B cell (primary cell): ENCODE measurements around the gene AGO3. TPM values are rescaled to one million over a fixed set of nuclear protein-coding genes. Genes with fewer than 3 reads are reported as not detected.

Source experiments
- ATAC-seq: fragments of 200-7000 bp; cut with Tn5 transposase; one replicate; pipeline ENCODE4 v1.10.0; 2021; ENCODE audit warnings: low read depth, mild to moderate bottlenecking, moderate number of reproducible peaks, moderate library complexity
- CTCF ChIA-PET: fragments of 350-600 bp; sonication (Branson Sonifier 250); formaldehyde crosslinking; loops from one replicate; lab custom pipeline; 2021; ENCODE audit warnings: antibody characterized with exemption, inconsistent platforms; lab: Charles Lee
- POLR2A ChIA-PET: fragments of 350-600 bp; sonication (Branson Sonifier 250); formaldehyde crosslinking; loops from one replicate; lab custom pipeline; 2021; ENCODE audit warnings: antibody characterized with exemption; lab: Charles Lee
- DNase-seq: peaks from one replicate; pipeline ENCODE4 v3.0.0; 2013
- H2AFZ ChIP-seq: 2 replicates; pipeline ENCODE4 v1.6.1; 2012; ENCODE audit warnings: mild to moderate bottlenecking, low read depth, low read length; ENCODE audit not compliant: insufficient read depth, poor library complexity, severe bottlenecking
- H3K27ac ChIP-seq, 2 donors: 1 replicate in 1 of 2; 2 replicates in 1 of 2; pipeline ENCODE4 v1.5.1; 2012 to 2013; ENCODE audit warnings: low read length in 2 of 2, mild to moderate bottlenecking in 2 of 2, moderate library complexity in 1 of 2
- H3K27me3 ChIP-seq, 4 experiments: fragments of 200-600 bp in 1 of 4; sonication (generic) in 1 of 4; replicated peaks in 1 of 4; 1 replicate in 2 of 4; 2 replicates in 2 of 4; pipeline versions ENCODE4 v1.6.1 to v1.7.0; 2013 to 2016; ENCODE audit warnings: low read length in 3 of 4, mild to moderate bottlenecking in 2 of 4, mixed read lengths in 1 of 4, moderate library complexity in 1 of 4; ENCODE audit not compliant: insufficient read depth in 4 of 4, control insufficient read depth in 3 of 4; ENCODE audit errors: control extremely low read depth in 1 of 4
- H3K36me3 ChIP-seq, 2 experiments: replicated peaks in 1 of 2; 1 replicate in 1 of 2; 2 replicates in 1 of 2; pipeline versions ENCODE4 v1.6.1 to v1.7.1; 2013; ENCODE audit warnings: low read length in 1 of 2; ENCODE audit not compliant: insufficient read depth in 2 of 2, control insufficient read depth in 1 of 2; ENCODE audit errors: control extremely low read depth in 1 of 2, extremely low read depth in 1 of 2
- H3K4me1 ChIP-seq, 2 donors: fragments of 200-600 bp in 1 of 2; sonication (generic) in 1 of 2; 1 replicate in 1 of 2; 2 replicates in 1 of 2; pipeline versions ENCODE4 v1.5.1 to v1.6.1; 2013 to 2017; ENCODE audit warnings: low read length in 2 of 2; ENCODE audit not compliant: control insufficient read depth in 2 of 2, insufficient read depth in 2 of 2
- H3K4me2 ChIP-seq: replicated peaks from 2 replicates; pipeline ENCODE3; 2012; ENCODE audit warnings: mild to moderate bottlenecking, low read depth, low read length; ENCODE audit not compliant: poor library complexity, severe bottlenecking
- H3K4me3 ChIP-seq, 5 experiments: fragments of 200-600 bp in 1 of 5; sonication (generic) in 1 of 5; 1 replicate in 3 of 5; 2 replicates in 2 of 5; pipeline versions ENCODE4 v1.5.1 to v1.7.0; 2011 to 2016; ENCODE audit warnings: low read length in 4 of 5, mild to moderate bottlenecking in 4 of 5, low read depth in 2 of 5, control low read depth in 1 of 5, moderate library complexity in 1 of 5; ENCODE audit not compliant: insufficient read depth in 1 of 5; ENCODE audit errors: control extremely low read depth in 1 of 5, extremely low read depth in 1 of 5
- H3K79me2 ChIP-seq: fragments of 200-600 bp; sonication (generic); one replicate; pipeline ENCODE4 v1.6.0; 2016; ENCODE audit warnings: low read length; ENCODE audit not compliant: control insufficient read depth, insufficient read depth
- H3K9ac ChIP-seq: fragments of 200-600 bp; sonication (generic); 2 replicates; pipeline ENCODE4 v1.6.1; 2017; ENCODE audit warnings: mild to moderate bottlenecking, low read length, moderate library complexity
- H3K9me3 ChIP-seq, 3 donors: one replicate each; pipeline versions ENCODE4 v1.6.1 to v1.7.1; 2013; ENCODE audit warnings: low read length in 2 of 3; ENCODE audit not compliant: control insufficient read depth in 2 of 3, insufficient read depth in 1 of 3; ENCODE audit errors: control extremely low read depth in 1 of 3
- H4K20me1 ChIP-seq: 2 replicates; pipeline ENCODE4 v1.6.0; 2012; ENCODE audit warnings: mild to moderate bottlenecking, low read length; ENCODE audit not compliant: insufficient read depth, control insufficient read depth, poor library complexity, severe bottlenecking
- H3K27ac Mint-ChIP-seq: one replicate; pipeline ENCODE4 v1.8.0; 2021; ENCODE audit warnings: mixed read lengths
- H3K27me3 Mint-ChIP-seq: one replicate; pipeline ENCODE4 v1.8.0; 2021; ENCODE audit warnings: mixed read lengths
- H3K4me1 Mint-ChIP-seq: one replicate; pipeline ENCODE4 v1.8.0; 2021; ENCODE audit warnings: mixed read lengths
- H3K4me3 Mint-ChIP-seq: one replicate; pipeline ENCODE4 v1.8.0; 2021; ENCODE audit warnings: mixed read lengths
- H3K9me3 Mint-ChIP-seq: one replicate; pipeline ENCODE4 v1.8.0; 2022; ENCODE audit warnings: mixed read lengths; ENCODE audit not compliant: insufficient read depth
- EZH2 ChIP-seq: IDR thresholded peaks from 2 replicates; pipeline ENCODE4 v1.6.1; 2012; ENCODE audit warnings: borderline replicate concordance, low read depth, mild to moderate bottlenecking, moderate library complexity, low read length; ENCODE audit not compliant: insufficient read depth, poor library complexity, severe bottlenecking
- WGBS: methylation state at CpG from one replicate; pipeline ENCODE4 v1.1.5; 2013; ENCODE audit warnings: missing lambda C conversion rate; ENCODE audit not compliant: insufficient coverage; 5-methylcytosine and 5-hydroxymethylcytosine counted together
- intact Hi-C: fragments of 100-400 bp; cut with micrococcal nuclease; formaldehyde crosslinking; loops from one replicate; pipeline ENCODE4 v1.10.0; 2022
- polyA plus RNA-seq: library from polyadenylated mRNA; depleted of rRNA; stranded (reverse); fragments of >200 nt; gene quantifications from 2 replicates; pipeline ENCODE4 v1.2.3, GENCODE V29; 2012
- total RNA-seq, 2 donors: library from RNA; stranded (reverse); fragments of 120-200 nt in 1 of 2; gene quantifications; 1 replicate in 1 of 2; 2 replicates in 1 of 2; pipeline versions ENCODE4 v1.2.3 to v1.2.4, GENCODE V29; 2013 to 2022
- TF ChIP-seq, protein P1 (sequence below): fragments of 200-600 bp; IDR thresholded peaks from one replicate; pipeline ENCODE4 v1.8.0; 2022; ENCODE audit warnings: antibody characterized with exemption, mild to moderate bottlenecking

AGO3 gene
- total and polyA plus RNA-seq, 2 donors (not counting 1 experiment from before 2014, with no cell fraction given) = 5.1 to 44.9 TPM

- no peaks in the 10 kb centered on the region for H3K9me3 ChIP-seq
- peak overlapping the region; percentile 36 for H3K4me2 ChIP-seq
- peaks cover 15% of the 10 kb centered on the region for H4K20me1 ChIP-seq
- peaks cover 34 to 50% of the 10 kb centered on the region in 2 donors for H3K4me1 ChIP-seq
- no peak overlapping the region for H2AFZ ChIP-seq
- H3K27ac ChIP-seq = peak overlapping the region in 1 of 2 donors; percentile 72
- ATAC-seq (no peak), DNase-seq (peak; percentile 27)
- H3K27ac Mint-ChIP-seq = peak overlapping the region; percentile 83
- no peaks in the 10 kb centered on the region for H3K27me3 Mint-ChIP-seq
- H3K4me1 Mint-ChIP-seq = peaks cover 59% of the 10 kb centered on the region
- H3K27me3 ChIP-seq = no peaks in the 10 kb centered on the region
- peak overlapping the region; percentile 21 for H3K4me3 Mint-ChIP-seq
- ChIA-PET CTCF (interaction anchor here (2.0 kb wide), 1 partner anchor 11 kb away, joined by 4 read pairs; no protein-coding TSS in a partner anchor), POLR2A (interaction anchor here (0.6 to 1.2 kb wide), 2 partner anchors 45 to 88 kb away, joined by 3 read pairs; partner anchors contain the start of gene AGO3)
- H3K79me2 ChIP-seq = peaks cover 32% of the 10 kb centered on the region
- no peak overlapping the region for H3K9ac ChIP-seq
- H3K9me3 Mint-ChIP-seq = no peaks in the 10 kb centered on the region
- H3K36me3 ChIP-seq = peaks cover 0 to 6% of the 10 kb centered on the region in 2 experiments
- no CpG with 5 or more reads among the region's 4 CpGs for WGBS
- no peak overlapping the region for H3K4me3 ChIP-seq
- no peak for TF ChIP-seq EZH2
- TF ChIP-seq, protein P1, sequence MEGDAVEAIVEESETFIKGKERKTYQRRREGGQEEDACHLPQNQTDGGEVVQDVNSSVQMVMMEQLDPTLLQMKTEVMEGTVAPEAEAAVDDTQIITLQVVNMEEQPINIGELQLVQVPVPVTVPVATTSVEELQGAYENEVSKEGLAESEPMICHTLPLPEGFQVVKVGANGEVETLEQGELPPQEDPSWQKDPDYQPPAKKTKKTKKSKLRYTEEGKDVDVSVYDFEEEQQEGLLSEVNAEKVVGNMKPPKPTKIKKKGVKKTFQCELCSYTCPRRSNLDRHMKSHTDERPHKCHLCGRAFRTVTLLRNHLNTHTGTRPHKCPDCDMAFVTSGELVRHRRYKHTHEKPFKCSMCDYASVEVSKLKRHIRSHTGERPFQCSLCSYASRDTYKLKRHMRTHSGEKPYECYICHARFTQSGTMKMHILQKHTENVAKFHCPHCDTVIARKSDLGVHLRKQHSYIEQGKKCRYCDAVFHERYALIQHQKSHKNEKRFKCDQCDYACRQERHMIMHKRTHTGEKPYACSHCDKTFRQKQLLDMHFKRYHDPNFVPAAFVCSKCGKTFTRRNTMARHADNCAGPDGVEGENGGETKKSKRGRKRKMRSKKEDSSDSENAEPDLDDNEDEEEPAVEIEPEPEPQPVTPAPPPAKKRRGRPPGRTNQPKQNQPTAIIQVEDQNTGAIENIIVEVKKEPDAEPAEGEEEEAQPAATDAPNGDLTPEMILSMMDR = no peak
- intact Hi-C loops = no loop called here
These were observed 44.8 kb upstream of the AGO3 start for GRCh38 chr1:35885961-35886558.
